H1 (cell line): Measurements from ENCODE around the gene NEUROD1. TPM values are rescaled to one million over a fixed set of nuclear protein-coding genes. Genes with fewer than 3 reads are reported as not detected.

Source experiments
- CTCF ChIA-PET: fragments of 300-600 bp; sonication (Branson Sonifier 250); formaldehyde crosslinking; loops from one replicate; lab custom pipeline; 2021; ENCODE audit not compliant: partially characterized antibody; lab: Charles Lee
- POLR2A ChIA-PET: fragments of 300-600 bp; sonication (Branson Sonifier 250); formaldehyde crosslinking; loops from one replicate; lab custom pipeline; 2021; ENCODE audit warnings: inconsistent platforms; ENCODE audit not compliant: partially characterized antibody; lab: Charles Lee
- DNase-seq, 2 experiments: peaks; one replicate each; pipeline versions ENCODE4 v3.0.0 to v3.0.0-alpha.2; 2010 to 2022; ENCODE audit warnings: low spot score in 2 of 2, low read depth in 1 of 2, mixed read lengths in 1 of 2
- FAIRE-seq: peaks from 2 replicates; lab custom pipeline; 2011; peaks lifted over from hg19 to GRCh38; lab: Jason Lieb, UNC
- H2AFZ ChIP-seq: 2 replicates; pipeline ENCODE4 v1.8.1; 2012; ENCODE audit warnings: low read length, inconsistent platforms
- H2AK5ac ChIP-seq: 2 replicates; pipeline ENCODE4 v1.6.1; 2013; ENCODE audit warnings: low read depth, low read length
- H2BK120ac ChIP-seq: replicated peaks from 2 replicates; pipeline ENCODE3; 2013; ENCODE audit warnings: low read depth, low read length, inconsistent platforms
- H2BK12ac ChIP-seq: 2 replicates; pipeline ENCODE4 v1.6.1; 2013; ENCODE audit warnings: low read depth, low read length
- H2BK15ac ChIP-seq: 2 replicates; pipeline ENCODE4 v1.6.1; 2013; ENCODE audit warnings: low read length
- H2BK20ac ChIP-seq: 2 replicates; pipeline ENCODE4 v1.6.1; 2013; ENCODE audit warnings: low read length
- H2BK5ac ChIP-seq: 2 replicates; pipeline ENCODE4 v1.6.1; 2013; ENCODE audit warnings: low read depth, low read length
- H3K14ac ChIP-seq: 2 replicates; pipeline ENCODE4 v1.6.1; 2013; ENCODE audit warnings: inconsistent platforms; ENCODE audit not compliant: insufficient read length
- H3K18ac ChIP-seq: 2 replicates; pipeline ENCODE4 v1.6.1; 2013; ENCODE audit warnings: low read length; ENCODE audit errors: extremely low read depth
- H3K23ac ChIP-seq: 2 replicates; pipeline ENCODE4 v1.6.1; 2013; ENCODE audit warnings: inconsistent platforms; ENCODE audit not compliant: insufficient read length
- H3K23me2 ChIP-seq: 2 replicates; pipeline ENCODE4 v1.6.1; 2013; ENCODE audit warnings: low read depth, low read length
- H3K27ac ChIP-seq: 2 replicates; pipeline ENCODE4 v1.6.1; 2011; ENCODE audit warnings: low read depth, low read length, inconsistent platforms
- H3K27me3 ChIP-seq, 4 experiments: replicated peaks in 1 of 4; 1 replicate in 1 of 4; 2 replicates in 3 of 4; pipeline versions ENCODE4 v1.6.1 to v1.8.1; 2011 to 2013; ENCODE audit warnings: low read length in 3 of 4, mild to moderate bottlenecking in 3 of 4, inconsistent platforms in 2 of 4, mixed read lengths in 2 of 4, moderate library complexity in 1 of 4; ENCODE audit not compliant: control insufficient read depth in 3 of 4, insufficient read depth in 3 of 4; ENCODE audit errors: extremely low read depth in 1 of 4
- H3K36me3 ChIP-seq, 4 experiments: 2 replicates each; pipeline versions ENCODE4 v1.6.1 to v1.8.1; 2011 to 2013; ENCODE audit warnings: mild to moderate bottlenecking in 4 of 4, low read length in 3 of 4, moderate library complexity in 2 of 4, control low read depth in 1 of 4, inconsistent platforms in 1 of 4; ENCODE audit not compliant: insufficient read depth in 4 of 4, control insufficient read depth in 2 of 4
- H3K4ac ChIP-seq: replicated peaks from 2 replicates; pipeline ENCODE3; 2013; ENCODE audit warnings: low read length, low read depth, mixed read lengths, inconsistent platforms; ENCODE audit not compliant: insufficient read length
- H3K4me1 ChIP-seq, 4 experiments: replicated peaks in 1 of 4; 1 replicate in 1 of 4; 2 replicates in 3 of 4; pipeline versions ENCODE4 v1.6.1 to v1.8.1; 2011 to 2013; ENCODE audit warnings: low read length in 3 of 4, inconsistent platforms in 2 of 4, mixed read lengths in 1 of 4; ENCODE audit not compliant: insufficient read depth in 4 of 4, control insufficient read depth in 3 of 4
- H3K4me2 ChIP-seq, 2 experiments: 2 replicates each; pipeline versions ENCODE4 v1.6.1 to v1.8.1; 2011 to 2013; ENCODE audit warnings: low read depth in 2 of 2, low read length in 2 of 2, control low read depth in 1 of 2, inconsistent platforms in 1 of 2, mild to moderate bottlenecking in 1 of 2; ENCODE audit not compliant: insufficient read depth in 1 of 2
- H3K4me3 ChIP-seq, 4 experiments: fragments of 200-600, 300-600 bp in 1 of 4; sonication (generic), shearing (Covaris generic), sonication (Bioruptor Twin) in 1 of 4; 2 replicates each; pipeline versions ENCODE4 v1.5.1 to v1.8.1; 2011 to 2016; ENCODE audit warnings: low read length in 4 of 4, low read depth in 3 of 4, control low read depth in 2 of 4, inconsistent platforms in 2 of 4, mild to moderate bottlenecking in 2 of 4, mixed read lengths in 1 of 4, moderate library complexity in 1 of 4; ENCODE audit not compliant: insufficient read depth in 2 of 4; ENCODE audit errors: extremely low read depth in 1 of 4
- H3K56ac ChIP-seq: replicated peaks from 2 replicates; pipeline ENCODE3; 2013; ENCODE audit warnings: low read depth, mild to moderate bottlenecking, mixed read lengths, low read length, inconsistent platforms; ENCODE audit not compliant: insufficient read length
- H3K79me1 ChIP-seq: 2 replicates; pipeline ENCODE4 v1.6.1; 2013; ENCODE audit warnings: low read depth, low read length, control low read depth
- H3K79me2 ChIP-seq, 2 experiments: 2 replicates each; pipeline versions ENCODE4 v1.6.1 to v1.8.1; 2012 to 2013; ENCODE audit warnings: low read length in 2 of 2, mild to moderate bottlenecking in 2 of 2, inconsistent platforms in 1 of 2; ENCODE audit not compliant: insufficient read depth in 2 of 2, control insufficient read depth in 1 of 2
- H3K9ac ChIP-seq, 4 experiments: replicated peaks in 1 of 4; 1 replicate in 1 of 4; 2 replicates in 3 of 4; pipeline versions ENCODE4 v1.6.1 to v1.8.1; 2011 to 2013; ENCODE audit warnings: low read depth in 3 of 4, low read length in 3 of 4, control low read depth in 2 of 4, mild to moderate bottlenecking in 2 of 4, moderate library complexity in 2 of 4, inconsistent platforms in 1 of 4; ENCODE audit errors: extremely low read depth in 1 of 4
- H3K9me3 ChIP-seq, 2 experiments: 2 replicates each; pipeline versions ENCODE4 v1.6.1 to v1.8.1; 2012 to 2013; ENCODE audit warnings: mild to moderate bottlenecking in 2 of 2, moderate library complexity in 2 of 2, control low read depth in 1 of 2, inconsistent platforms in 1 of 2, low read depth in 1 of 2, low read length in 1 of 2, mixed read lengths in 1 of 2; ENCODE audit not compliant: insufficient read depth in 2 of 2
- H4K20me1 ChIP-seq, 2 experiments: replicated peaks in 1 of 2; 2 replicates each; pipeline versions ENCODE3 to v1.8.1; 2011 to 2013; ENCODE audit warnings: inconsistent platforms in 2 of 2, low read length in 2 of 2, mild to moderate bottlenecking in 1 of 2; ENCODE audit not compliant: insufficient read depth in 2 of 2, control insufficient read depth in 1 of 2
- H4K5ac ChIP-seq: 2 replicates; pipeline ENCODE4 v1.6.1; 2013; ENCODE audit warnings: low read length, low read depth, mixed read lengths, inconsistent platforms; ENCODE audit not compliant: insufficient read length
- H4K8ac ChIP-seq: 2 replicates; pipeline ENCODE4 v1.8.0; 2013; ENCODE audit warnings: mild to moderate bottlenecking, moderate library complexity, low read length, inconsistent platforms; ENCODE audit not compliant: insufficient read depth; ENCODE audit errors: extremely low read depth
- H4K91ac ChIP-seq: replicated peaks from 2 replicates; pipeline ENCODE3; 2013; ENCODE audit warnings: low read length, mixed read lengths, inconsistent platforms; ENCODE audit not compliant: insufficient read length
- BCL11A ChIP-seq, 2 experiments: IDR thresholded peaks; one replicate each; pipeline ENCODE4 v1.6.1; 2011; ENCODE audit warnings: low read depth in 2 of 2, low read length in 2 of 2, mild to moderate bottlenecking in 2 of 2
- CHD1 ChIP-seq: IDR thresholded peaks from 2 replicates; pipeline ENCODE4 v1.6.1; 2012; ENCODE audit warnings: low read depth, low read length, improper control_type of control experiment
- EP300 ChIP-seq, 2 experiments: IDR thresholded peaks; 1 replicate in 1 of 2; 2 replicates in 1 of 2; pipeline ENCODE4 v1.6.1; 2011 to 2012; ENCODE audit warnings: low read depth in 2 of 2, low read length in 2 of 2, mild to moderate bottlenecking in 2 of 2, borderline replicate concordance in 1 of 2, inconsistent platforms in 1 of 2, moderate library complexity in 1 of 2
- HDAC2 ChIP-seq, 2 experiments: fragments of 300-600 bp in 1 of 2; sonication (generic) in 1 of 2; IDR thresholded peaks; 2 replicates each; pipeline ENCODE4 v1.6.1; 2011 to 2012; ENCODE audit warnings: low read depth in 2 of 2, low read length in 2 of 2, mild to moderate bottlenecking in 2 of 2, moderate library complexity in 2 of 2, borderline replicate concordance in 1 of 2, inconsistent platforms in 1 of 2
- KDM1A ChIP-seq: fragments of 200-600, 300-600 bp; sonication (generic); IDR thresholded peaks from 2 replicates; pipeline ENCODE4 v1.7.1; 2016; ENCODE audit warnings: mild to moderate bottlenecking, low read length, borderline replicate concordance
- PHF8 ChIP-seq: fragments of 200-600 bp; sonication (generic); conservative IDR thresholded peaks from 2 replicates; pipeline ENCODE4 v1.7.1; 2012; ENCODE audit warnings: low read depth, mild to moderate bottlenecking, inconsistent platforms, low read length, moderate library complexity
- POLR2A ChIP-seq, 2 experiments: IDR thresholded peaks; 1 replicate in 1 of 2; 2 replicates in 1 of 2; pipeline ENCODE4 v1.6.1; 2011; ENCODE audit warnings: low read depth in 2 of 2, low read length in 2 of 2, mild to moderate bottlenecking in 2 of 2; ENCODE audit errors: control extremely low read depth in 1 of 2
- POLR2AphosphoS5 ChIP-seq: IDR thresholded peaks from 2 replicates; pipeline ENCODE4 v1.6.1; 2011; ENCODE audit warnings: low read depth, low read length
- RBBP5 ChIP-seq: IDR thresholded peaks from 2 replicates; pipeline ENCODE4 v1.7.1; 2012; ENCODE audit warnings: low read depth, mild to moderate bottlenecking, inconsistent platforms, low read length, moderate library complexity, borderline replicate concordance
- RXRA ChIP-seq: IDR thresholded peaks from 2 replicates; pipeline ENCODE4 v1.6.1; 2011; ENCODE audit warnings: low read depth, mild to moderate bottlenecking, low read length, moderate library complexity; ENCODE audit not compliant: insufficient read depth
- SUZ12 ChIP-seq: fragments of 200-600 bp; sonication (generic); IDR thresholded peaks from 2 replicates; pipeline ENCODE4 v1.6.1; 2012; ENCODE audit warnings: mild to moderate bottlenecking, inconsistent platforms, low read length, moderate library complexity, mixed read lengths
- ZNF274 ChIP-seq: IDR thresholded peaks from 2 replicates; pipeline ENCODE4 v1.7.0; 2012; ENCODE audit warnings: low read length, borderline replicate concordance; ENCODE audit errors: extremely low read depth
- polyA plus RNA-seq, 7 experiments: library from polyadenylated mRNA; depleted of rRNA in 3 of 7; stranded (reverse) in 5 of 7; unstranded in 2 of 7; fragments of >200 nt in 5 of 7; fragments of 200-250 nt in 2 of 7; gene quantifications; 1 replicate in 5 of 7; 2 replicates in 1 of 7; 4 replicates in 1 of 7; pipeline versions ENCODE4 v1.2.1 to v1.2.3, GENCODE V29; 2011 to 2013; ENCODE audit warnings: missing spikeins in 2 of 7, mixed read lengths in 2 of 7
- total RNA-seq: library from RNA; stranded (reverse); fragmentation: NEBNext Ultra II Directional; extraction: Animal tissue kit (Norgen Biotek cat#: 25700); gene quantifications from 2 replicates; pipeline ENCODE4 v1.2.1, GENCODE V29; 2021
- TF ChIP-seq, protein P1 (sequence below): IDR thresholded peaks from 2 replicates; pipeline ENCODE4 v1.6.1; 2012; ENCODE audit warnings: inconsistent platforms

Gene NEUROD1
- total and polyA plus RNA-seq, 2 of the 8 experiments (the other 6 are each of a cell fraction or from before 2014, with no cell fraction given) = 0.08 TPM; not detected in 1

DNA sequence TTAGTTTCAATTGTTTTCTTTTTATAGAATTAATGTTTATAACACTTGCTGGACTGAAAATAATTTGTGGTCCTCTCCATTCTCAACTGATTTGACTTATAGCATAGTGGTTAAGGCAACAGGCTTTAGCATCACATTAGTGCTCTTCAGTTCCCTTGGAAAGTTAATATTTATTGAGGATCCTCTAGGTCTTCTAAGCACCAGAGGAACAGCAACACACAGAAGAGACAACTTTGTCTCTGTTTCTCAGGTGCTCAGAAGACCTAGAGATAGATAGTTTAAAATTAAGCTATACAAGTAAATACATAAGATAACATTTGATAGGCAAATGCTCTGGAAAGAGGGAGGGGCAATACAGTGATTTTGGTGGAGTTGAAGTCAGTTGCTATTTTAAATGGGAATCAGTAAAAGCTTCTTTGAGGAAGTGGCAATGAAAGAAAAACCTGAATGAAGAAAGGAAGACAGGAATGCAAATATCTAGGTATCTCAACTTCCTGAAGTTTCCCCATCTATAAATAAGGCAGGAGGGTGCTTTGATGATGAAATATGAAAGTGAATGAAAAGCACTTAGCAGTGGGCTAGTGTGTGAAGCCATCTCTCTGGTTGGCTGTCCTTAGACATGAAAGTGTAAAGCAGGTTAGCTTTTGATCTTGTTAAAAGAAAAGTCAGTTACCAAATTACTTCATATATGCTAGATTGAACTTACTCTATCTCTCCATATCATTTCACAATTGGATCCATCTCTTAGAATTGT, 7.9 kb downstream of the NEUROD1 start:
- Histone ChIP-seq H3K56ac (no peak overlapping the region), H4K91ac (no peak overlapping the region), H2BK120ac (no peak overlapping the region), H3K9ac (no peak overlapping the region), H3K23me2 (no peaks in the 10 kb centered on the region), H2AK5ac (no peak overlapping the region), H2BK20ac (no peak overlapping the region), H2BK5ac (no peak overlapping the region), H3K27ac (no peak overlapping the region), H4K20me1 (peaks cover under 1 to 2% of the 10 kb centered on the region in 2 experiments), H4K5ac (no peak overlapping the region), H3K23ac (no peak overlapping the region), H3K36me3 (no peaks in the 10 kb centered on the region), H2BK15ac (no peak overlapping the region)
- CTCF ChIA-PET = interaction anchor here (1.1 to 1.5 kb wide), 2 partner anchors 14 to 43 kb away, joined by 4 read pairs; no protein-coding TSS in a partner anchor
- DNase-seq = no peak
- no peak for TF ChIP-seq KDM1A
- TF ChIP-seq EP300 (IDR thresholded peaks at IDR 0.05; ENCODE audit: borderline replicate concordance in 1 of 2, low read depth in 2 of 2, low read length in 2 of 2) = no peak
- no peak for TF ChIP-seq HDAC2 (IDR thresholded peaks at IDR 0.05; ENCODE audit: borderline replicate concordance in 1 of 2, low read depth in 2 of 2, low read length in 2 of 2)
- TF ChIP-seq ZNF274 = no peak
- no peak for TF ChIP-seq PHF8
- TF ChIP-seq, protein P1, sequence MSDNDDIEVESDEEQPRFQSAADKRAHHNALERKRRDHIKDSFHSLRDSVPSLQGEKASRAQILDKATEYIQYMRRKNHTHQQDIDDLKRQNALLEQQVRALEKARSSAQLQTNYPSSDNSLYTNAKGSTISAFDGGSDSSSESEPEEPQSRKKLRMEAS = no peak
- no peak for TF ChIP-seq RBBP5
- no peak for TF ChIP-seq RXRA
- no peak for TF ChIP-seq POLR2A (IDR thresholded peaks at IDR 0.05; ENCODE audit: control extremely low read depth in 1 of 2, low read depth in 2 of 2, low read length in 2 of 2)
- TF ChIP-seq BCL11A (IDR thresholded peaks at IDR 0.05; ENCODE audit: low read depth in 2 of 2, low read length in 2 of 2) = no peak
- no peak for TF ChIP-seq POLR2AphosphoS5
- TF ChIP-seq CHD1 = no peak
- no peak for TF ChIP-seq SUZ12
- TF ChIP-seq, all 59 proteins: peak for 0
- H2AFZ ChIP-seq = no peak overlapping the region
- H3K27me3 ChIP-seq = peaks cover 5 to 22% (median 7%) of the 10 kb centered on the region in 4 experiments; a peak in 6 of 7 replicates
- no peak for FAIRE-seq
- no peak overlapping the region for H2BK12ac ChIP-seq
- no peak overlapping the region for H3K14ac ChIP-seq
- no peak overlapping the region for H3K18ac ChIP-seq
- POLR2A ChIA-PET = no interaction called here
- H3K9me3 ChIP-seq = no peaks in the 10 kb centered on the region
- H3K79me2 ChIP-seq = no peaks in the 10 kb centered on the region
- H3K4me3 ChIP-seq = no peak overlapping the region
- H4K8ac ChIP-seq = no peak overlapping the region
- no peak overlapping the region for H3K4me2 ChIP-seq
- no peak overlapping the region for H3K4ac ChIP-seq
- H3K79me1 ChIP-seq = no peaks in the 10 kb centered on the region
- peaks cover 0 to 2% (median 0%) of the 10 kb centered on the region in 4 experiments; a peak in 2 of 7 replicates for H3K4me1 ChIP-seq
